NT2/D1 (cell line): ENCODE measurements around the gene F12.

Source experiments
- YY1 ChIP-seq: IDR thresholded peaks from 2 replicates; pipeline ENCODE4 v1.6.1; 2011; ENCODE audit not compliant: insufficient read length, insufficient read depth
- ZNF274 ChIP-seq: IDR thresholded peaks from 2 replicates; pipeline ENCODE4 v1.6.1; 2011; ENCODE audit warnings: mild to moderate bottlenecking, low read depth, low read length

GRCh38 chr5:177387405-177387804, 22.0 kb downstream of the F12 start:
- TF ChIP-seq YY1 (no peak), ZNF274 (no peak)
